Caco-2 (cell line): ENCODE results near the gene SCFD2. TPM values are rescaled to one million over a fixed set of nuclear protein-coding genes. Genes with fewer than 3 reads are reported as not detected.

Experiments used
- BruUV-seq: library from RNA; stranded (reverse); fragments of 400-500 nt; replicated peaks from 2 replicates; lab custom pipeline; 2021; lab: Mats Ljungman, UMichigan
- CTCF ChIA-PET: fragments of 300-600 bp; sonication (Branson Sonifier 250); formaldehyde crosslinking; loops from one replicate; lab custom pipeline; 2022; ENCODE audit warnings: antibody characterized with exemption; lab: Charles Lee
- POLR2A ChIA-PET: fragments of 300-600 bp; sonication (Branson Sonifier 250); formaldehyde crosslinking; loops from one replicate; lab custom pipeline; 2022; ENCODE audit warnings: antibody characterized with exemption; lab: Charles Lee
- DNase-seq, 2 experiments: peaks; one replicate each; pipeline versions ENCODE4 v3.0.0 to v3.0.0-alpha.2; 2020 to 2022
- H3K27me3 ChIP-seq: replicated peaks from 2 replicates; pipeline ENCODE4 v1.6.0; 2011; ENCODE audit warnings: low read length; ENCODE audit not compliant: control insufficient read depth, insufficient read depth
- H3K36me3 ChIP-seq: 2 replicates; pipeline ENCODE4 v1.5.1; 2011; ENCODE audit warnings: low read length; ENCODE audit not compliant: control insufficient read depth, insufficient read depth
- H3K4me1 ChIP-seq: fragments of 250-450 bp; sonication (Bioruptor Pico); 2 replicates; pipeline ENCODE4 v1.5.1; 2020; ENCODE audit warnings: mild to moderate bottlenecking
- H3K4me3 ChIP-seq: 2 replicates; pipeline ENCODE4 v1.5.1; 2011; ENCODE audit warnings: low read depth, mild to moderate bottlenecking, control low read depth, low read length
- H3K9me3 ChIP-seq: fragments of 250-450 bp; sonication (Bioruptor Pico); 2 replicates; pipeline ENCODE4 v1.5.1; 2020; ENCODE audit warnings: mild to moderate bottlenecking, moderate library complexity
- H3K27ac Mint-ChIP-seq: one replicate; pipeline ENCODE4 v1.8.0; 2022; ENCODE audit warnings: mixed read lengths; ENCODE audit not compliant: unreplicated experiment
- H3K27me3 Mint-ChIP-seq: one replicate; pipeline ENCODE4 v1.8.0; 2022; ENCODE audit warnings: mixed read lengths; ENCODE audit not compliant: insufficient read depth, unreplicated experiment
- H3K36me3 Mint-ChIP-seq: one replicate; pipeline ENCODE4 v1.8.0; 2022; ENCODE audit warnings: mild to moderate bottlenecking, mixed read lengths; ENCODE audit not compliant: insufficient read depth, unreplicated experiment
- H3K4me1 Mint-ChIP-seq: one replicate; pipeline ENCODE4 v1.8.0; 2022; ENCODE audit warnings: low read depth, mixed read lengths; ENCODE audit not compliant: unreplicated experiment
- H3K4me3 Mint-ChIP-seq: one replicate; pipeline ENCODE4 v1.8.0; 2022; ENCODE audit warnings: mild to moderate bottlenecking, moderate library complexity, mixed read lengths; ENCODE audit not compliant: unreplicated experiment
- H3K9me3 Mint-ChIP-seq: one replicate; pipeline ENCODE4 v1.8.0; 2022; ENCODE audit warnings: mixed read lengths; ENCODE audit not compliant: unreplicated experiment
- intact Hi-C: fragments of 100-400 bp; cut with micrococcal nuclease; formaldehyde crosslinking; loops from one replicate; pipeline ENCODE4 v1.10.0; 2022; ENCODE audit not compliant: unreplicated experiment
- total RNA-seq: library from RNA; stranded (reverse); gene quantifications from 2 replicates; pipeline ENCODE4 v1.2.3, GENCODE V29; 2022
- TF ChIP-seq, protein P1 (sequence below), 2 experiments: fragments of 200-600 bp in 1 of 2; IDR thresholded peaks; 1 replicate in 1 of 2; 2 replicates in 1 of 2; pipeline versions ENCODE4 v1.5.1 to v1.8.0; 2011 to 2022; ENCODE audit warnings: antibody characterized with exemption in 1 of 2, control low read depth in 1 of 2, inconsistent platforms in 1 of 2, low read depth in 1 of 2, low read length in 1 of 2, mild to moderate bottlenecking in 1 of 2, moderate library complexity in 1 of 2; ENCODE audit not compliant: insufficient read depth in 1 of 2, severe bottlenecking in 1 of 2, unreplicated experiment in 1 of 2

Gene SCFD2
- total RNA-seq, 1 experiment from 2014 or later: 12.2 TPM

DNA sequence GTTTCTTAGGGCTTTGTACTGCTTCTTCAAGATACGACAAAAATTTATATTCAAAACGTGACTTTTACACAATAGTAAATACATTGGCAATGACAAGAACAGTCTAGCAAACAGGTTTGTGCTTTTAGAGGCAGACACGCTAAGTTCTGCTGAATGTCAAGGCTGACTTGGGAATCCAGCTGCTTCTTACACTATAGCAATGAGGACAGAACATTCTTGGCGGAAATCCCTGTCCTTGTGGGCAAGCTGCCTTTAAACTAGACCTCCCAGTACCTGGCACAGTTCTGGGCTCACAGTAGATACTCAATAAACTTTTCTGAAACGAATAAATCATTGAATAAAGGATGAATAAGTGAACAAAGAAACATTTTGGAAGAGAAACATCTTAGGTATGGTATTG is 355.5 kb downstream of the SCFD2 start:
- Mint-ChIP-seq H3K9me3 (no peaks in the 10 kb centered on the region), H3K27me3 (no peaks in the 10 kb centered on the region), H3K4me1 (peaks cover 22% of the 10 kb centered on the region), H3K36me3 (no peaks in the 10 kb centered on the region), H3K4me3 (no peak overlapping the region), H3K27ac (no peak overlapping the region)
- TF ChIP-seq, protein P1, sequence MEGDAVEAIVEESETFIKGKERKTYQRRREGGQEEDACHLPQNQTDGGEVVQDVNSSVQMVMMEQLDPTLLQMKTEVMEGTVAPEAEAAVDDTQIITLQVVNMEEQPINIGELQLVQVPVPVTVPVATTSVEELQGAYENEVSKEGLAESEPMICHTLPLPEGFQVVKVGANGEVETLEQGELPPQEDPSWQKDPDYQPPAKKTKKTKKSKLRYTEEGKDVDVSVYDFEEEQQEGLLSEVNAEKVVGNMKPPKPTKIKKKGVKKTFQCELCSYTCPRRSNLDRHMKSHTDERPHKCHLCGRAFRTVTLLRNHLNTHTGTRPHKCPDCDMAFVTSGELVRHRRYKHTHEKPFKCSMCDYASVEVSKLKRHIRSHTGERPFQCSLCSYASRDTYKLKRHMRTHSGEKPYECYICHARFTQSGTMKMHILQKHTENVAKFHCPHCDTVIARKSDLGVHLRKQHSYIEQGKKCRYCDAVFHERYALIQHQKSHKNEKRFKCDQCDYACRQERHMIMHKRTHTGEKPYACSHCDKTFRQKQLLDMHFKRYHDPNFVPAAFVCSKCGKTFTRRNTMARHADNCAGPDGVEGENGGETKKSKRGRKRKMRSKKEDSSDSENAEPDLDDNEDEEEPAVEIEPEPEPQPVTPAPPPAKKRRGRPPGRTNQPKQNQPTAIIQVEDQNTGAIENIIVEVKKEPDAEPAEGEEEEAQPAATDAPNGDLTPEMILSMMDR (IDR thresholded peaks at IDR 0.05; ENCODE audit: insufficient read depth in 1 of 2, low read depth in 1 of 2, low read length in 1 of 2, severe bottlenecking in 1 of 2, unreplicated experiment in 1 of 2): no peak
- CTCF ChIA-PET: interaction anchor here (0.6 to 1.6 kb wide), 2 partner anchors 9 to 299 kb away, joined by 3 read pairs; no protein-coding TSS in a partner anchor
- Histone ChIP-seq H3K36me3 (no peaks in the 10 kb centered on the region), H3K4me1 (peaks cover 17% of the 10 kb centered on the region), H3K4me3 (no peak overlapping the region), H3K27me3 (no peaks in the 10 kb centered on the region), H3K9me3 (no peaks in the 10 kb centered on the region)
- intact Hi-C loops: loop anchor here (10.0 kb wide), 1 partner anchor 444 kb away; no protein-coding TSS in a partner anchor
- no TSS peak for BruUV-seq
- POLR2A ChIA-PET: no interaction called here
- DNase-seq: no peak

- no TSS peak for BruUV-seq
- Mint-ChIP-seq H3K27ac (no peak overlapping the region), H3K9me3 (no peaks in the 10 kb centered on the region), H3K27me3 (no peaks in the 10 kb centered on the region), H3K36me3 (no peaks in the 10 kb centered on the region), H3K4me3 (no peak overlapping the region), H3K4me1 (peaks cover 22% of the 10 kb centered on the region)
- intact Hi-C loops: loop anchor here (10.0 kb wide), 1 partner anchor 445 kb away; no protein-coding TSS in a partner anchor
- ChIA-PET CTCF (interaction anchor here (0.6 to 1.6 kb wide), 2 partner anchors 10 to 299 kb away, joined by 3 read pairs; no protein-coding TSS in a partner anchor), POLR2A (no interaction called here)
- H3K4me1 ChIP-seq: peaks cover 15% of the 10 kb centered on the region
- no peak for DNase-seq
- no peaks in the 10 kb centered on the region for H3K27me3 ChIP-seq
- no peaks in the 10 kb centered on the region for H3K36me3 ChIP-seq
- no peaks in the 10 kb centered on the region for H3K9me3 ChIP-seq
- TF ChIP-seq, protein P1 (IDR thresholded peaks at IDR 0.05; ENCODE audit: insufficient read depth in 1 of 2, low read depth in 1 of 2, low read length in 1 of 2, severe bottlenecking in 1 of 2, unreplicated experiment in 1 of 2): no peak
- H3K4me3 ChIP-seq: no peak overlapping the region
Observed at GRCh38 chr4:53009824-53010223, 356.0 kb downstream of the SCFD2 start.

DNA sequence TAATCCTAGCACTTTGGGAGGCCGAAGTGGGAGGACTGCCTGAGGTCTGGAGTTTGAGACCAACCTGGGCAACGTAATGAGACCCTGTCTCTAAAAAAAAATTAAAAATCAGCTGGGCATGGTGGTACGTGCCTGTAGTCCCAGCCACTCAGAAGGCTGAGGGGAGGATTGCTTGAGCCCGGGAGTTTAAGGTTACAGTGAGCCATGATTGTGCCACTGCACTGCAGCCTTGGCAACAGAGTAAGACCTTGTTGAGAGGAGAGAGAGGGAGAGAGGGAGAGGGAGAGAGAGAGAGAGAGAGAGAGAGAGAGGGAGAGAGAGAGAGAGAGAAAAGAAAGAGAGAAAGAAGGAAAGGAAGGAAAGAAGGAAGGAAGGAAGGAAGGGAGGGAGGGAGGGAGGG is 358.8 kb downstream of the SCFD2 start:
- Histone ChIP-seq H3K4me1 (peaks cover 15% of the 10 kb centered on the region), H3K9me3 (no peaks in the 10 kb centered on the region), H3K36me3 (no peaks in the 10 kb centered on the region), H3K27me3 (no peaks in the 10 kb centered on the region), H3K4me3 (no peak overlapping the region)
- H3K4me3 Mint-ChIP-seq: no peak overlapping the region
- no peaks in the 10 kb centered on the region for H3K36me3 Mint-ChIP-seq
- no peaks in the 10 kb centered on the region for H3K9me3 Mint-ChIP-seq
- H3K27me3 Mint-ChIP-seq: no peaks in the 10 kb centered on the region
- no peak for DNase-seq
- CTCF ChIA-PET: no interaction called here
- peaks cover 22% of the 10 kb centered on the region for H3K4me1 Mint-ChIP-seq
- no peak overlapping the region for H3K27ac Mint-ChIP-seq
- POLR2A ChIA-PET: no interaction called here
- no TSS peak for BruUV-seq
- intact Hi-C loops: no loop called here
- TF ChIP-seq, protein P1 (IDR thresholded peaks at IDR 0.05; ENCODE audit: insufficient read depth in 1 of 2, low read depth in 1 of 2, low read length in 1 of 2, severe bottlenecking in 1 of 2, unreplicated experiment in 1 of 2): no peak
